ENCODE measurements around the gene GRID2. TPM values are rescaled to one million over a fixed set of nuclear protein-coding genes. Genes with fewer than 3 reads are reported as not detected.

The GRID2 gene
- total and polyA plus RNA-seq, 2 of the 13 experiments (the other 11 are each of a cell fraction or from before 2014, with no cell fraction given), result not detected

- ChIA-PET POLR2A (no interaction called here), CTCF (ENCODE audit: low intra/inter-chr PET ratio, low total read pairs) (no interaction called here)
- TF ChIP-seq ZNF468 (CRISPR knock-in tag; IDR thresholded peaks at IDR 0.05) (no peak), ZNF446 (CRISPR knock-in tag; IDR thresholded peaks at IDR 0.05) (no peak), CENPX (CRISPR knock-in tag; IDR thresholded peaks at IDR 0.05) (no peak), ZNF235 (CRISPR knock-in tag; IDR thresholded peaks at IDR 0.05; ENCODE audit: borderline replicate concordance) (no peak), ZNF770 (CRISPR knock-in tag; IDR thresholded peaks at IDR 0.05) (no peak), CBX2 (IDR thresholded peaks at IDR 0.05; ENCODE audit: low read depth, low read length) (no peak), CBX2 (CRISPR knock-in tag; IDR thresholded peaks at IDR 0.05; ENCODE audit: low read depth) (no peak), ARID4A (CRISPR knock-in tag; IDR thresholded peaks at IDR 0.05; ENCODE audit: borderline replicate concordance) (no peak), HNF4G (IDR thresholded peaks at IDR 0.05; ENCODE audit: borderline replicate concordance, low read depth, low read length) (no peak), HNF4G (CRISPR knock-in tag; IDR thresholded peaks at IDR 0.05; ENCODE audit: borderline replicate concordance, low read depth) (no peak), RAD51 (IDR thresholded peaks at IDR 0.05; ENCODE audit: borderline replicate concordance) (no peak), ZSCAN29 (CRISPR knock-in tag; conservative IDR thresholded peaks at IDR 0.05) (no peak), RELA (CRISPR knock-in tag; IDR thresholded peaks at IDR 0.05) (no peak), FOXP1 (IDR thresholded peaks at IDR 0.05) (no peak), FOXP1 (CRISPR knock-in tag; IDR thresholded peaks at IDR 0.05) (no peak)
- H2AFZ ChIP-seq (ENCODE audit: low read length), result no peak overlapping the region
- in situ Hi-C loops (cut with HindIII; ENCODE audit: extremely low pct_ligation_motif_present, low pct_unique_long_range_greater_than_20kb), result no loop called here
- H3K36me3 ChIP-seq (replicated peaks in 1 of 2; ENCODE audit: control insufficient read depth in 1 of 2, insufficient read depth in 2 of 2, low read length in 2 of 2), result no peaks in the 10 kb centered on the region
- H3K4me2 ChIP-seq (ENCODE audit: low read depth, low read length), result no peak overlapping the region
- no peaks in the 10 kb centered on the region for H3K27me3 ChIP-seq (ENCODE audit: control insufficient read depth in 1 of 2, insufficient read depth in 2 of 2, low read length in 2 of 2)
- DNase-seq (ENCODE audit: low spot score) (no peak), FAIRE-seq (no peak), ATAC-seq (no peak)
- no peaks in the 10 kb centered on the region for H3K9me3 ChIP-seq (ENCODE audit: low read length)
- H3K27ac ChIP-seq (ENCODE audit: extremely low read length, insufficient read depth, low read length), result no peak overlapping the region
- no peaks in the 10 kb centered on the region for H3K79me2 ChIP-seq (ENCODE audit: insufficient read depth, low read length)
- no peaks in the 10 kb centered on the region for H4K20me1 ChIP-seq (ENCODE audit: insufficient read depth, low read length)
- BruUV-seq (replicated peaks), result no TSS peak
- no peak overlapping the region for H3K4me3 ChIP-seq (replicated peaks in 1 of 3; ENCODE audit: insufficient read depth in 1 of 3, low read depth in 2 of 3, low read length in 3 of 3)
- 32% methylated on average over 3 of the region's 3 CpGs for WGBS (ENCODE audit: low lambda C conversion rate)
- intact Hi-C loops (cut with micrococcal nuclease; ENCODE audit: unreplicated experiment), result no loop called here
- H3K4me1 ChIP-seq (ENCODE audit: insufficient read depth, low read length), result no peaks in the 10 kb centered on the region
- H3K9ac ChIP-seq (ENCODE audit: insufficient read depth, low read depth, low read length), result no peak overlapping the region
Measured at GRCh38 chr4:93212250-93212649, 908.5 kb downstream of the GRID2 start.

All from HepG2 (cell line).